Thoracic aorta (tissue), 2 donors: ENCODE results near the gene RPS29. TPM values are rescaled to one million over a fixed set of nuclear protein-coding genes. Genes with fewer than 3 reads are reported as not detected.
"Not testable (repeated sequence)": the region's sequence is repeated elsewhere in the genome, so short reads cannot be mapped to it uniquely, and the experiment has no call there.

Experiments used
- ATAC-seq: fragments of 150-250 bp; one replicate; pipeline ENCODE4 v1.8.0; 2017; ENCODE audit warnings: low read depth; ENCODE audit not compliant: insufficient number of reproducible peaks, low FRiP score
- DNase-seq: peaks from one replicate; pipeline ENCODE4 v3.0.0-alpha.2; 2020; ENCODE audit warnings: low spot score
- H3K27ac ChIP-seq, 2 donors: fragments of 200-600 bp; sonication (generic); 1 replicate in 1 of 2; 2 replicates in 1 of 2; pipeline ENCODE4 v1.5.1; 2016; ENCODE audit warnings: mild to moderate bottlenecking in 2 of 2, moderate library complexity in 2 of 2
- H3K27me3 ChIP-seq: fragments of 200-600 bp; sonication (generic); replicated peaks from 2 replicates; pipeline ENCODE4 v1.6.0; 2016; ENCODE audit warnings: mild to moderate bottlenecking; ENCODE audit not compliant: insufficient read depth
- H3K36me3 ChIP-seq: fragments of 200-600 bp; sonication (generic); one replicate; pipeline ENCODE4 v1.5.1; 2016
- H3K4me1 ChIP-seq, 2 donors: fragments of 200-600 bp; sonication (generic); 1 replicate in 1 of 2; 2 replicates in 1 of 2; pipeline versions ENCODE4 v1.5.1 to v1.6.0; 2016; ENCODE audit warnings: low read depth in 2 of 2, mild to moderate bottlenecking in 1 of 2; ENCODE audit not compliant: control insufficient read depth in 1 of 2
- H3K4me3 ChIP-seq: fragments of 200-600 bp; sonication (generic); 2 replicates; pipeline ENCODE4 v1.5.1; 2016; ENCODE audit warnings: mild to moderate bottlenecking
- H3K9me3 ChIP-seq: fragments of 200-600 bp; sonication (generic); 2 replicates; pipeline ENCODE4 v1.5.1; 2016
- CTCF ChIP-seq: fragments of 200-600 bp; sonication (generic); IDR thresholded peaks from one replicate; pipeline ENCODE4 v1.5.1; 2019; ENCODE audit warnings: antibody characterized with exemption
- total RNA-seq, 2 donors: library from RNA; depleted of rRNA; stranded (reverse); fragments of >200 nt; gene quantifications; one replicate each; pipeline versions ENCODE4 v1.1.0 to v1.2.3, GENCODE V29; 2016

RPS29 gene
- total RNA-seq, 2 donors from 2014 or later: 2,433 to 4,116 TPM

- Histone ChIP-seq H3K4me1 (peaks cover 0 to 8% of the 10 kb centered on the region in 2 donors), H3K4me3 (no peak overlapping the region), H3K27me3 (no peaks in the 10 kb centered on the region), H3K9me3 (no peaks in the 10 kb centered on the region), H3K27ac (no peak overlapping the region), H3K36me3 (no peaks in the 10 kb centered on the region)
- DNase-seq: no peak
- no peak for TF ChIP-seq CTCF
- no peak for ATAC-seq
These were observed 6.8 kb upstream of the RPS29 start for GRCh38 chr14:49593016-49593415.

- ATAC-seq: no peak
- Histone ChIP-seq H3K27ac (no peak overlapping the region), H3K4me3 (no peak overlapping the region), H3K36me3 (no peaks in the 10 kb centered on the region), H3K4me1 (peaks cover 8 to 11% of the 10 kb centered on the region in 2 donors), H3K9me3 (no peaks in the 10 kb centered on the region), H3K27me3 (no peaks in the 10 kb centered on the region)
- TF ChIP-seq CTCF: no peak
- no peak for DNase-seq
These were observed 3.2 kb upstream of the RPS29 start for GRCh38 chr14:49589387-49589786.

- Histone ChIP-seq H3K4me3 (peak overlapping the region; percentile 95), H3K4me1 (peaks cover 21 to 24% of the 10 kb centered on the region in 2 donors), H3K27ac (peak overlapping the region; percentile 89), H3K9me3 (no peaks in the 10 kb centered on the region), H3K36me3 (peaks cover 7% of the 10 kb centered on the region), H3K27me3 (no peaks in the 10 kb centered on the region)
- peak; percentile 40 for ATAC-seq
- peak; percentile 76 for TF ChIP-seq CTCF
- no peak for DNase-seq
These were observed 687 bp upstream of the RPS29 start for GRCh38 chr14:49586673-49587460.

GRCh38 chr14:49584981-49585640, 1.1 kb downstream of the RPS29 start:
- H3K4me3 ChIP-seq: peak overlapping the region; percentile 95
- H3K9me3 ChIP-seq, H3K27me3 ChIP-seq, DNase-seq, H3K36me3 ChIP-seq, ATAC-seq: not testable (repeated sequence)
- H3K4me1 ChIP-seq: peaks cover 21 to 27% of the 10 kb centered on the region in 2 donors
- H3K27ac ChIP-seq: peak overlapping the region; percentile 89

GRCh38 chr14:49584058-49584457, 2.1 kb downstream of the RPS29 start:
- H3K27ac ChIP-seq: no peak overlapping the region
- H3K9me3 ChIP-seq: no peaks in the 10 kb centered on the region
- no peaks in the 10 kb centered on the region for H3K27me3 ChIP-seq
- H3K4me3 ChIP-seq: no peak overlapping the region
- no peak for TF ChIP-seq CTCF
- DNase-seq (no peak), ATAC-seq (no peak)
- H3K36me3 ChIP-seq: peaks cover 7% of the 10 kb centered on the region
- H3K4me1 ChIP-seq: peaks cover 21 to 27% of the 10 kb centered on the region in 2 donors
